ENCODE measurements around the gene ARHGAP28.

GRCh38 chr18:6942742-6943141 lies 213.2 kb downstream of the ARHGAP28 start:
- TF ChIP-seq CTCF (IDR thresholded peaks at IDR 0.05) (no peak), POLR2AphosphoS5 (IDR thresholded peaks at IDR 0.05) (no peak), POLR2A (IDR thresholded peaks at IDR 0.05) (no peak)
